ENCODE results near the gene ERF.

ERF gene

DNA sequence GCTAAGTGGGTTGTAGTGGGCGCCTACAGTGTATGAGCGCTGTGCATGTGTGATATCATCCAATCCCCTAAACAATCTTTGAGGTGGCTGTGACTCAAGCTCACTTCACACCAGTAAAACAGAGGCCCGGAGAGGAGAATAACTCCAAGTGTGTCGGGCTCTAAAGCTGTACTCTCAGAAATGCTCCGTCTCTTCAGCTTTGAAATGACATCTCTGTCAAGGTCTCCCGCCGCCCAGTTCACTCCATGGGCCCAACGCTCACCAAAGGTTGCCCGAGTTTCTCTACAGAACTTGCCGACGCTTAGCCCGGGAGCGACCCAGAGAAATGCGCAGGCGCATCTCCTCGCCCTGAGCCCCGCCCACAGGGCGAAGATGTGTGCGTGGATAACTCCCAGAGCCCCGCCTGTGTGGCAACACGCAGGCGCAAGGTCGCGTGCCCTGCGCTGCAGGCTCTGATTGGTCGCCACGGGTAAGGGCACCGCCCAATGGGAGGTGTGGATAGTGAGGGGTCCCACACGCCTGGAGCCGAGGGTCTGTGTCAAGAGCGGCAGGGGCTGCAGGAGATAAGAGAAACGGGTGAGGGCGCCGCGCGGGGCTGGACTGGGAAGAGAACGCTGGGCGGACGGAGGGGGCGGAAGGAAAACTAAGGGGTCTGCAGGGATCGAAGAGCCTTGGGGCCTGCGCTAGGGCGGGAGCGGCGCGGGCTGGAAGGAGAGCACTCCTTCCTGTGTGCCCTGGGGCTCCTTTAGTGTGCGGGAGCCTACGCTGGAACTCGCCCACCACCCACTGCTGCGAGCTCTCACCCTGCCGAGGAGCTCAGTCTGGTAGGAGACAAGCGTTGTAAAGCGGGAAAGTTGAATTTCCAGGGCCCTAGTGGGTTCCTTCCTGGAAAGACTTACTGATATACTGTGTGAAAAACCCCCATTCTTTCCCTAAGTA lies 34.8 kb downstream of the ERF start, which contains the start of gene ZNF526:
ZNF526 (plus strand) TSS at position 501 of the 939 bp plus-strand sequence. CDS start 4,092 bp downstream, outside the sequence.
- Histone ChIP-seq H3K36me3 (ENCODE audit: insufficient read depth, low read length) (0 out of 2 replicates have a peak, but pooled peaks cover 5% of the 10 kb centered on the region), H3K9me3 (ENCODE audit: control insufficient read depth, insufficient read depth, low read length) (no peaks in the 10 kb centered on the region), H3K4me1 (ENCODE audit: insufficient read depth, low read length) (peaks cover 10% of the 10 kb centered on the region; the same call in 1 of the 2 replicates)

GRCh38 chr19:42217520-42218437 lies 37.1 kb downstream of the ERF start, which contains the start of gene DEDD2:
TSS of gene DEDD2 (minus strand) at chr19:42217677. CDS start at chr19:42217007, 670 bp downstream.
- Histone ChIP-seq H3K9ac (ENCODE audit: low read depth, low read length) (peak within 1 kb of the TSS; percentile 89), H3K9me3 (ENCODE audit: control insufficient read depth, insufficient read depth, low read length) (no peaks in the 10 kb centered on the region)

More for the DNA sequence above, 34.8 kb downstream of the ERF start, which contains the start of gene ZNF526:
- H3K9ac ChIP-seq (ENCODE audit: low read depth, low read length), result peak within 1 kb of the TSS; percentile 85

GRCh38 chr19:42216653-42217519 lies 38.0 kb downstream of the ERF start:
- Histone ChIP-seq H3K9me3 (ENCODE audit: control insufficient read depth, insufficient read depth, low read length) (no peaks in the 10 kb centered on the region), H3K4me1 (ENCODE audit: insufficient read depth, low read length) (peaks cover 10% of the 10 kb centered on the region; the same call in 1 of the 2 replicates), H3K36me3 (ENCODE audit: insufficient read depth, low read length) (peaks cover 5% of the 10 kb centered on the region), H3K9ac (ENCODE audit: low read depth, low read length) (peak overlapping the region; percentile 89)

More at GRCh38 chr19:42217520-42218437, 37.1 kb downstream of the ERF start, which contains the start of gene DEDD2:
- Histone ChIP-seq H3K4me1 (ENCODE audit: insufficient read depth, low read length) (peaks cover 10% of the 10 kb centered on the region; the same call in 1 of the 2 replicates), H3K36me3 (ENCODE audit: insufficient read depth, low read length) (peaks cover 5% of the 10 kb centered on the region)

- Histone ChIP-seq H3K9ac (ENCODE audit: low read depth, low read length) (no peak overlapping the region), H3K4me1 (ENCODE audit: insufficient read depth, low read length) (peaks cover 10% of the 10 kb centered on the region; the same call in 1 of the 2 replicates), H3K36me3 (ENCODE audit: insufficient read depth, low read length) (peaks cover 6% of the 10 kb centered on the region), H3K9me3 (ENCODE audit: control insufficient read depth, insufficient read depth, low read length) (no peaks in the 10 kb centered on the region)
These were observed 40.0 kb downstream of the ERF start for GRCh38 chr19:42214810-42215485.

DNA sequence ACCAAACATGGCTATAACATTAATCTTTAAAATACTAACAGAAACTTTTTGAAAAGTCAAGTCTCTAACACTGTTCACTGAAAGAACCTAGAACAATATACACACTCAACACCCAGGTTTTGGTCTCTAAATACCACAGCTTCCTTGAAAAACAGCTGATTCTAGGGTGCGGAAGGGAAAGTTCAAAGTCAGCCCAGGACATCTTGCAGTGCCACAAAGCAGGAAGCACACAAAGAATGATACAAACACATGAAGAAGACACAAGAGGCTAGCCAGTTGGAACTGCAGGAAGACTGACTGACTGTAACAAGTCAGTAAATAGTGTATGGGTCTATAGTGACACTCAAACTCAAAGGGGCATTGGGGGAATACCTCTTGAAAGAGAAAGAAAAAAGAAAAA lies 42.0 kb downstream of the ERF start:
- 0 out of 2 replicates have a peak, but pooled peaks cover 7% of the 10 kb centered on the region for H3K4me1 ChIP-seq (ENCODE audit: insufficient read depth, low read length)
- no peak overlapping the region for H3K9ac ChIP-seq (ENCODE audit: low read depth, low read length)
- peaks cover 11% of the 10 kb centered on the region for H3K36me3 ChIP-seq (ENCODE audit: insufficient read depth, low read length)

GRCh38 chr19:42208612-42209011 lies 46.3 kb downstream of the ERF start:
- H3K9ac ChIP-seq (ENCODE audit: low read depth, low read length), result no peak overlapping the region
- no peaks in the 10 kb centered on the region for H3K4me1 ChIP-seq (ENCODE audit: insufficient read depth, low read length)
- H3K36me3 ChIP-seq (ENCODE audit: insufficient read depth, low read length), result peaks cover 10% of the 10 kb centered on the region
- no peaks in the 10 kb centered on the region for H3K9me3 ChIP-seq (ENCODE audit: control insufficient read depth, insufficient read depth, low read length)

More for the DNA sequence above, 42.0 kb downstream of the ERF start:
- H3K9me3 ChIP-seq (ENCODE audit: control insufficient read depth, insufficient read depth, low read length), result no peaks in the 10 kb centered on the region

- Histone ChIP-seq H3K36me3 (ENCODE audit: insufficient read depth, low read length) (peaks cover 6% of the 10 kb centered on the region; the same call in 1 of the 2 replicates), H3K9ac (ENCODE audit: low read depth, low read length) (no peak overlapping the region), H3K4me1 (ENCODE audit: insufficient read depth, low read length) (no peaks in the 10 kb centered on the region), H3K9me3 (ENCODE audit: control insufficient read depth, insufficient read depth, low read length) (no peaks in the 10 kb centered on the region)
These were observed 47.1 kb downstream of the ERF start for GRCh38 chr19:42207767-42208271.

GRCh38 chr19:42206871-42207755 lies 47.8 kb downstream of the ERF start:
- peaks cover 6% of the 10 kb centered on the region; the same call in 1 of the 2 replicates for H3K36me3 ChIP-seq (ENCODE audit: insufficient read depth, low read length)
- no peak overlapping the region for H3K9ac ChIP-seq (ENCODE audit: low read depth, low read length)
- H3K4me1 ChIP-seq (ENCODE audit: insufficient read depth, low read length), result no peaks in the 10 kb centered on the region
- no peaks in the 10 kb centered on the region for H3K9me3 ChIP-seq (ENCODE audit: control insufficient read depth, insufficient read depth, low read length)

DNA sequence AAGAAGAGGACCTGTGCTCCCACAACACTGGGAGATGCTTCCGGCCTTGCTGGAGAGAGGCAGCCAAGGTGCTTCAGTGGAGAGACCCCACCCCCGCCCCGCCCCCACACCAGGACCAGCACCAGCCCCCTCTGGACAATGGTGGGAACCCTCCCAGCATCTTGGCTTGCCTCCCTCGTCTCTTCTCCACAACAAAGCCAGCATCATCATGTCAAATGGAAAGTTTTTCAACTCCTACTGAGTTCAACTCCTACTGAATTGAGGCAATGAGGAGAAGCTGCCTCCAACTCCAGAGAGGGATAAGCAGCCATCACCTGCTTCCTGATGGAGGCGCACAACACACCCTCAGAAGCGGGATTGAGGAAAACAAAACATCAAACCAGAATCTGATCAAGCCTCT lies 50.3 kb downstream of the ERF start:
- peaks cover 3% of the 10 kb centered on the region; the same call in 1 of the 2 replicates for H3K36me3 ChIP-seq (ENCODE audit: insufficient read depth, low read length)
- H3K9me3 ChIP-seq (ENCODE audit: control insufficient read depth, insufficient read depth, low read length), result no peaks in the 10 kb centered on the region
- peaks cover 4% of the 10 kb centered on the region for H3K4me1 ChIP-seq (ENCODE audit: insufficient read depth, low read length)
- no peak overlapping the region for H3K9ac ChIP-seq (ENCODE audit: low read depth, low read length)

GRCh38 chr19:42203700-42204099 lies 51.2 kb downstream of the ERF start:
- no peak overlapping the region for H3K9ac ChIP-seq (ENCODE audit: low read depth, low read length)
- H3K4me1 ChIP-seq (ENCODE audit: insufficient read depth, low read length), result peaks cover 11% of the 10 kb centered on the region
- H3K36me3 ChIP-seq (ENCODE audit: insufficient read depth, low read length), result peaks cover 5% of the 10 kb centered on the region; the same call in 1 of the 2 replicates
- H3K9me3 ChIP-seq (ENCODE audit: control insufficient read depth, insufficient read depth, low read length), result no peaks in the 10 kb centered on the region

DNA sequence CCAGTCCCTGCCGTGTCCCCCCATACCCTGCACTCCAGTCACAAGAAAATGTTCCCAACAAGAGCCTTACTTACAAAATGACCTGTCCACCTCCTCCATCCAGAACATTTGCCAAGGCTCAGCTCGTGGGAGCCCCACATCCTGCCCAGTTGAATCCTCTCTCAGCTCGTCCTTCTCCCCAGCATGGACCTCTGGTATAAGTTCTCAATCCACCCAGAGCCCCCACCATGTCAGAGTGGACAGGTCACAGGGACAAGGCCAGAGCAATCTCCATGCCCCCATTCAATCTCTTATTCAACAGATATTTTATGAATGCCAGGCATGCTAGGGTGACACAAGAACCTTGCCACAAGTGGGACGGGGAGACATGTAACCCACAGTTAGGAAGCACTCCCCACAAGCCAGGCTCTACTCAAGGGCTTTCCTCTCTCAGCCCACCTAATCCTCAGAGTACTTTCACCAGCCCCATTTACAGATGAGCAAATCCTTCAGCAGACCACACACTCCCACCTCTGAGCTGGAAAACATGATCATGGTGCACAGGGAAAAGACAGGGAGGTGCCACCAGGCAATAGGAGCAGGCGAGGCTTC lies 52.5 kb downstream of the ERF start:
- H3K4me1 ChIP-seq (ENCODE audit: insufficient read depth, low read length), result peaks cover 15% of the 10 kb centered on the region
- peaks cover 5% of the 10 kb centered on the region; the same call in 1 of the 2 replicates for H3K36me3 ChIP-seq (ENCODE audit: insufficient read depth, low read length)
- H3K9ac ChIP-seq (ENCODE audit: low read depth, low read length), result no peak overlapping the region
- H3K9me3 ChIP-seq (ENCODE audit: control insufficient read depth, insufficient read depth, low read length), result no peaks in the 10 kb centered on the region

All from ES-I3 (cell line).